Keratinocyte (primary cell): Measurements from ENCODE around the gene RAPGEF3. TPM values are rescaled to one million over a fixed set of nuclear protein-coding genes. Genes with fewer than 3 reads are reported as not detected.

Experiments used
- DNase-seq: peaks from one replicate; pipeline ENCODE4 v3.0.0-alpha.2; 2011; ENCODE audit warnings: low read depth, missing footprints, low spot score
- FAIRE-seq: peaks from 2 replicates; lab custom pipeline; 2011; peaks lifted over from hg19 to GRCh38; lab: Jason Lieb, UNC
- H2AFZ ChIP-seq: 2 replicates; pipeline ENCODE4 v1.6.0; 2012; ENCODE audit warnings: low read length, control low read depth, inconsistent platforms; ENCODE audit not compliant: control insufficient read depth
- H3K27ac ChIP-seq: 2 replicates; pipeline ENCODE4 v1.5.1; 2011; ENCODE audit warnings: low read length; ENCODE audit not compliant: control insufficient read depth, insufficient read depth
- H3K27me3 ChIP-seq: 3 replicates; pipeline ENCODE4 v1.6.0; 2011; ENCODE audit warnings: low read length; ENCODE audit not compliant: control insufficient read depth, insufficient read depth; ENCODE audit errors: extremely low read depth
- H3K36me3 ChIP-seq, 2 experiments: 2 replicates in 1 of 2; 3 replicates in 1 of 2; pipeline ENCODE4 v1.5.1; 2011; ENCODE audit warnings: low read length in 2 of 2, mild to moderate bottlenecking in 1 of 2; ENCODE audit not compliant: control insufficient read depth in 2 of 2, insufficient read depth in 2 of 2; ENCODE audit errors: extremely low read depth in 1 of 2
- H3K4me1 ChIP-seq: 3 replicates; pipeline ENCODE4 v1.5.1; 2011; ENCODE audit warnings: low read length; ENCODE audit not compliant: control insufficient read depth, insufficient read depth; ENCODE audit errors: extremely low read depth
- H3K4me2 ChIP-seq: 3 replicates; pipeline ENCODE4 v1.6.0; 2011; ENCODE audit warnings: low read depth, low read length; ENCODE audit not compliant: control insufficient read depth, insufficient read depth; ENCODE audit errors: extremely low read depth
- H3K4me3 ChIP-seq, 3 experiments: fragments of 200-600 bp in 1 of 3; sonication (generic) in 1 of 3; 2 replicates in 2 of 3; 3 replicates in 1 of 3; pipeline ENCODE4 v1.5.1; 2011 to 2016; ENCODE audit warnings: low read length in 3 of 3, mild to moderate bottlenecking in 3 of 3, control low read depth in 2 of 3, inconsistent platforms in 1 of 3, low read depth in 1 of 3, mixed read lengths in 1 of 3, mixed run types in 1 of 3, moderate library complexity in 1 of 3; ENCODE audit not compliant: control insufficient read depth in 2 of 3, insufficient read depth in 2 of 3; ENCODE audit errors: extremely low read depth in 1 of 3
- H3K79me2 ChIP-seq: 2 replicates; pipeline ENCODE4 v1.6.0; 2012; ENCODE audit warnings: low read length; ENCODE audit not compliant: control insufficient read depth, insufficient read depth
- H3K9ac ChIP-seq: 3 replicates; pipeline ENCODE4 v1.6.0; 2011; ENCODE audit warnings: low read length; ENCODE audit not compliant: control insufficient read depth, insufficient read depth; ENCODE audit errors: extremely low read depth
- H3K9me1 ChIP-seq: 3 replicates; pipeline ENCODE4 v1.6.0; 2011; ENCODE audit warnings: low read length; ENCODE audit not compliant: control insufficient read depth, insufficient read depth; ENCODE audit errors: extremely low read depth
- H3K9me3 ChIP-seq: 2 replicates; pipeline ENCODE4 v1.5.1; 2012; ENCODE audit warnings: low read depth, low read length; ENCODE audit not compliant: control insufficient read depth
- H4K20me1 ChIP-seq: 3 replicates; pipeline ENCODE4 v1.6.0; 2011; ENCODE audit warnings: low read length; ENCODE audit not compliant: control insufficient read depth, insufficient read depth; ENCODE audit errors: extremely low read depth
- EZH2 ChIP-seq: IDR thresholded peaks from one replicate; pipeline ENCODE4 v1.6.1; 2012; ENCODE audit warnings: inconsistent platforms, mild to moderate bottlenecking, low read length, moderate library complexity
- dilution Hi-C: fragments of 300-500 bp; cut with MboI; formaldehyde crosslinking; loops from one replicate; pipeline ENCODE4 v1.7.0; 2020; ENCODE audit warnings: low sequenced_read_pairs; ENCODE audit not compliant: extremely low pct_ligation_motif_present
- polyA plus RNA-seq, 5 experiments: library from polyadenylated mRNA; depleted of rRNA in 3 of 5; stranded (reverse) in 3 of 5; stranded (forward) in 1 of 5; unstranded in 1 of 5; fragments of >200 nt; gene quantifications; 1 replicate in 1 of 5; 2 replicates in 3 of 5; 3 replicates in 1 of 5; pipeline versions ENCODE4 v1.2.1 to v1.2.3, GENCODE V29; 2011 to 2012; ENCODE audit warnings: missing spikeins in 2 of 5, low read depth in 1 of 5, low replicate concordance in 1 of 5
- TF ChIP-seq, protein P1 (sequence below), 3 experiments: IDR thresholded peaks in 1 of 3; conservative IDR thresholded peaks in 1 of 3; optimal IDR thresholded peaks in 1 of 3; 2 replicates in 2 of 3; 3 replicates in 1 of 3; pipeline versions ENCODE3 to v1.5.1; 2011; ENCODE audit warnings: low read length in 3 of 3, mild to moderate bottlenecking in 3 of 3, moderate library complexity in 2 of 3, control low read depth in 1 of 3, inconsistent platforms in 1 of 3; ENCODE audit not compliant: insufficient read depth in 2 of 3; ENCODE audit errors: extremely low read depth in 1 of 3

RAPGEF3 gene
- polyA plus RNA-seq, 1 donor (not counting 4 experiments of a cell fraction or from before 2014, with no cell fraction given), result 5.1 TPM

DNA sequence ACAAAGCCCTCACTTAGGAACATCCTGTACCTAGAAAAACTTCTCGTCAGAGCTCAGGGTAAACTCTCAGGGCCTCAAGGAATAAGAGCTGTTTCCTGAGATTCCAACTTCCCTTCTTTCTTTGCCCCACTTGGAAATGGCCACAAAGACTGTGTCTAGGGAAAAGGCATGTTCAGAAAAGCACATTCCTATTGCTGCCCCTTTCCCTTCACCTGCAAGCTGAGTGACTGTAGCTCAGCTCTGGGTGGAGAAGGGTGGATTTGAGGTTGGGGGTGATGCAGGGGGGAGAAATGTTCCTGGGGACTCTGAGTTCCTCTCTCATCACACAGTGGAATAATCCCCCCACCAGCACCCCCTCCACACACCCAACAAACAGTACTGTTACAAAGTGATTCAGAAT is 40.1 kb downstream of the RAPGEF3 start:
- TF ChIP-seq EZH2, result no peak
- TF ChIP-seq, protein P1, sequence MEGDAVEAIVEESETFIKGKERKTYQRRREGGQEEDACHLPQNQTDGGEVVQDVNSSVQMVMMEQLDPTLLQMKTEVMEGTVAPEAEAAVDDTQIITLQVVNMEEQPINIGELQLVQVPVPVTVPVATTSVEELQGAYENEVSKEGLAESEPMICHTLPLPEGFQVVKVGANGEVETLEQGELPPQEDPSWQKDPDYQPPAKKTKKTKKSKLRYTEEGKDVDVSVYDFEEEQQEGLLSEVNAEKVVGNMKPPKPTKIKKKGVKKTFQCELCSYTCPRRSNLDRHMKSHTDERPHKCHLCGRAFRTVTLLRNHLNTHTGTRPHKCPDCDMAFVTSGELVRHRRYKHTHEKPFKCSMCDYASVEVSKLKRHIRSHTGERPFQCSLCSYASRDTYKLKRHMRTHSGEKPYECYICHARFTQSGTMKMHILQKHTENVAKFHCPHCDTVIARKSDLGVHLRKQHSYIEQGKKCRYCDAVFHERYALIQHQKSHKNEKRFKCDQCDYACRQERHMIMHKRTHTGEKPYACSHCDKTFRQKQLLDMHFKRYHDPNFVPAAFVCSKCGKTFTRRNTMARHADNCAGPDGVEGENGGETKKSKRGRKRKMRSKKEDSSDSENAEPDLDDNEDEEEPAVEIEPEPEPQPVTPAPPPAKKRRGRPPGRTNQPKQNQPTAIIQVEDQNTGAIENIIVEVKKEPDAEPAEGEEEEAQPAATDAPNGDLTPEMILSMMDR (optimal IDR thresholded peaks at IDR 0.05 in 1 of 3, IDR thresholded peaks at IDR 0.05 in 1 of 3, conservative IDR thresholded peaks at IDR 0.05 in 1 of 3; ENCODE audit: extremely low read depth in 1 of 3, insufficient read depth in 2 of 3, low read length in 3 of 3), result no peak
- no peak overlapping the region for H3K4me3 ChIP-seq
- H3K4me1 ChIP-seq, result peaks cover 16% of the 10 kb centered on the region
- no peak overlapping the region for H3K4me2 ChIP-seq
- H3K9me1 ChIP-seq, result no peaks in the 10 kb centered on the region
- no peaks in the 10 kb centered on the region for H3K79me2 ChIP-seq
- dilution Hi-C loops, result no loop called here
- no peaks in the 10 kb centered on the region for H3K36me3 ChIP-seq
- no peak overlapping the region for H2AFZ ChIP-seq
- H3K9ac ChIP-seq, result no peak overlapping the region
- H3K27ac ChIP-seq, result no peak overlapping the region
- DNase-seq (no peak), FAIRE-seq (no peak)
- no peaks in the 10 kb centered on the region for H3K9me3 ChIP-seq
- H3K27me3 ChIP-seq, result no peaks in the 10 kb centered on the region
- no peaks in the 10 kb centered on the region for H4K20me1 ChIP-seq

DNA sequence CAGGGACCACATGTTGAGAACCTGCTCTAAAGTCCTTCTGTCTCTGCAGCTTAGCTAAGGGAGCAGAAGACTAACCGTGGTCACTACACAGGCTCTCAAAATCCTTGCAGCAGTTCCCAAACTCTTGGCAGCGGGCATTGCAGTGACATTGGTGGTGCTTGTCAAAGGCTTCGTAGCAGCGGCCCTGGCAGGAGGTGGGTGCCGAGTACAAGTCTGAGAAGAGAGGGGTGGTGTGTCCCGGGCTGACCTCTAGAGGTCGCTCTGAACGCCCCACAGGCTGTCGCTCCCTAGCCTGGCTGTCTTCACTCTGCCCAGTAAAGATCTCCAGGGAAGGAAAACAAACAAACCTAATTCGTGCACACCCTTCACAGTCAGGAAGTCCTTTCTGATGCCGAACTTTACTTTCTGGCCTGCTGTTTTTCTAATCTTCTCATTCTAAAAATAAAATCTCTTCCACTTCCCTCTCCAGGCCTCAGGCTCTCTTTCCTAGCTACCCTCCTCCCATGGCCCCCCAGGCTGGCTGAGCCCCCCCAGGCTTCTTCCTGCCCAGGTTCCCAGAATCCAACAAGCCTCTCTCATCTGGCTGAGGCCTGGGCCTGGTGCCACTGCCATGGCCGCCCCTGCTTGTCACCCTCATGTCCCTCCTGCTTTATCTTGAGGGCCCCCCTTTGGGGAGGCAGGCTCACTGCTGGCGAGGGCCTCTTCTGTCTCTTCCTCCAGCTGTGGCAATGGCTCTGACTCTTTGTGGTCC is 41.1 kb downstream of the RAPGEF3 start:
- dilution Hi-C loops, result no loop called here
- TF ChIP-seq EZH2, result no peak
- TF ChIP-seq, protein P1 (optimal IDR thresholded peaks at IDR 0.05 in 1 of 3, IDR thresholded peaks at IDR 0.05 in 1 of 3, conservative IDR thresholded peaks at IDR 0.05 in 1 of 3; ENCODE audit: extremely low read depth in 1 of 3, insufficient read depth in 2 of 3, low read length in 3 of 3), result peak; percentile 80 to 90 (median 86)
- Histone ChIP-seq H3K4me1 (peaks cover 16% of the 10 kb centered on the region), H3K79me2 (no peaks in the 10 kb centered on the region), H3K4me3 (no peak overlapping the region), H3K36me3 (no peaks in the 10 kb centered on the region), H3K4me2 (no peak overlapping the region), H2AFZ (no peak overlapping the region), H3K9me1 (no peaks in the 10 kb centered on the region), H3K27ac (no peak overlapping the region), H4K20me1 (no peaks in the 10 kb centered on the region), H3K27me3 (no peaks in the 10 kb centered on the region), H3K9ac (no peak overlapping the region), H3K9me3 (no peaks in the 10 kb centered on the region)
- FAIRE-seq (no peak), DNase-seq (no peak)
